MM.1S (cell line): ENCODE data around the gene TJAP1.
A peak's percentile ranks its signal among the peaks of the same experiment; 100 is the strongest.

Experiments used
- DNase-seq: peaks from one replicate; pipeline ENCODE4 v3.0.0-alpha.2; 2015
- H2AFZ ChIP-seq: fragments of 300-600 bp; sonication (generic); 2 replicates; pipeline ENCODE4 v1.6.0; 2016; ENCODE audit warnings: antibody characterized with exemption, low read length
- H3F3A ChIP-seq: fragments of 300-600 bp; sonication (generic); 2 replicates; pipeline ENCODE4 v1.6.1; 2016; ENCODE audit warnings: mild to moderate bottlenecking, antibody characterized with exemption, low read length, moderate library complexity, mixed read lengths; ENCODE audit not compliant: insufficient read depth
- H3K27ac ChIP-seq: fragments of 300-600 bp; sonication (generic); 2 replicates; pipeline ENCODE4 v1.5.1; 2016; ENCODE audit warnings: mild to moderate bottlenecking, low read length
- H3K27me3 ChIP-seq: fragments of 300-600 bp; sonication (generic); replicated peaks from 2 replicates; pipeline ENCODE4 v1.6.0; 2016; ENCODE audit warnings: low read length; ENCODE audit not compliant: insufficient read depth
- H3K36me3 ChIP-seq: fragments of 300-600 bp; sonication (generic); replicated peaks from 2 replicates; pipeline ENCODE4 v1.6.1; 2016; ENCODE audit warnings: mild to moderate bottlenecking, low read length, mixed read lengths; ENCODE audit not compliant: insufficient read depth
- H3K4me1 ChIP-seq: fragments of 300-600 bp; sonication (generic); 2 replicates; pipeline ENCODE4 v1.6.1; 2016; ENCODE audit warnings: low read length, mixed read lengths
- H3K4me2 ChIP-seq: fragments of 300-600 bp; sonication (generic); 2 replicates; pipeline ENCODE4 v1.6.0; 2016; ENCODE audit warnings: low read depth, low read length
- H3K4me3 ChIP-seq: fragments of 300-600 bp; sonication (generic); 2 replicates; pipeline ENCODE4 v1.5.1; 2016; ENCODE audit warnings: low read length, mixed read lengths
- H3K79me2 ChIP-seq: fragments of 300-600 bp; sonication (generic); 2 replicates; pipeline ENCODE4 v1.6.1; 2016; ENCODE audit warnings: mixed run types, low read length, mixed read lengths
- H3K9ac ChIP-seq: fragments of 300-600 bp; sonication (generic); 2 replicates; pipeline ENCODE4 v1.6.1; 2016; ENCODE audit warnings: low read length, mixed read lengths
- H3K9me2 ChIP-seq: fragments of 300-600 bp; sonication (generic); replicated peaks from 2 replicates; pipeline ENCODE4 v1.6.1; 2016; ENCODE audit warnings: mild to moderate bottlenecking, low read length, mixed read lengths; ENCODE audit not compliant: insufficient read depth
- H3K9me3 ChIP-seq: fragments of 300-600 bp; sonication (generic); replicated peaks from 2 replicates; pipeline ENCODE4 v1.6.1; 2016; ENCODE audit warnings: mild to moderate bottlenecking, low read length, mixed read lengths; ENCODE audit not compliant: insufficient read depth
- H4K20me1 ChIP-seq: fragments of 300-600 bp; sonication (generic); 2 replicates; pipeline ENCODE4 v1.6.1; 2016; ENCODE audit warnings: mild to moderate bottlenecking, low read length, moderate library complexity, mixed read lengths; ENCODE audit not compliant: insufficient read depth
- EZH2 ChIP-seq: fragments of 300-600 bp; sonication (generic); optimal IDR thresholded peaks from 2 replicates; pipeline ENCODE3; 2017; ENCODE audit warnings: low read depth, mild to moderate bottlenecking, antibody characterized with exemption, low read length, mixed read lengths
- EZH2phosphoT487 ChIP-seq: fragments of 300-600 bp; sonication (generic); IDR thresholded peaks from 2 replicates; pipeline ENCODE4 v1.6.1; 2018; ENCODE audit warnings: antibody characterized with exemption, low read length
- TF ChIP-seq, protein P1 (sequence below): fragments of 300-600 bp; sonication (generic); IDR thresholded peaks from 2 replicates; pipeline ENCODE4 v1.5.1; 2016; ENCODE audit warnings: antibody characterized with exemption, low read length, mixed read lengths

Gene TJAP1

DNA sequence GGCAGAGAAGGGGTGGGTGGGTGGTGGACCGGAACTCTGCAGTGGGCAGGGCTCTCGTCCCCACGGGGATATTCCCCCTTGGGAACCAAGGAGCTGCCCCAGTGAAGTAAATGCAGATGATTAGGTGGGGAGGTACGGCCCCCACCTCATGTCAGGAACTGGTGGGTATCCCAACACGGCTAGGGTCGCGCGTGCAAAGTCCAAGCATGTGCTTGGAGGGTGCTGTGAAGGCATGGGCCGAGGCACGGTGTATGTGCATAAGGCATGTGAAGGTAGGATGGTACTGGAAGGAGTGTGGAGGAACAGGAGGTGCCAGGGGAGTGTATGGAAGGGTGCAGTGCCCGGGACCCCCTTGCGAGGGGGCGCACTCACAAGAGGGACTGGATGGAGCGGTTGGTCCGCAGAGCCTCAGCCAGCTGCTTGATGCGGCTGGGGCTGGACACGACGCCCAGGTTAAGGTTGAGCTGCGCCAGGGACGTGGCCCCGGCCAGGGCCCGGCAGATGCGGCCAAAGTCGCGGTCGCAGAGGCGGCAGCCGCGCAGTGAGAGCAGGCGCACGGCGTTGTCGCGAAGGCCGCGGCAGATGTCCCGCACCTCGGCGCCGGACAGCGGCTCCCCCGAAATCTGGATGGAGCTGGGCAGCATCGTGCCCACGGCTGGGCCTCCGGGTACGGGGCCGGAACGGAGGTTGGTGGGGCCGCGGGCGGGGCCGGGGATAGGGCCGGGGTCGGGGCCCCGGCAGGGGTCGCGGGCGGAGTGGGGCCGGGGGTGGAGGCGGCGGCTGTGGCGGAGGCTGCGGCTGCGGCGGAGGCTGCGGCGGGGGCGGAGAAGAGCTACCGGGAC lies 32.0 kb downstream of the TJAP1 start:
- Histone ChIP-seq H3K79me2 (peaks cover 2% of the 10 kb centered on the region), H3K27me3 (peaks cover 6% of the 10 kb centered on the region; the same call in 1 of the 2 replicates), H2AFZ (no peak overlapping the region), H3K4me1 (no peaks in the 10 kb centered on the region; the same call in 1 of the 2 replicates), H3K4me2 (peak overlapping the region; percentile 85), H4K20me1 (no peaks in the 10 kb centered on the region), H3K9me2 (no peaks in the 10 kb centered on the region), H3K4me3 (peak overlapping the region; percentile 42; the same call in 1 of the 2 replicates), H3F3A (peaks cover 6% of the 10 kb centered on the region), H3K9ac (no peak overlapping the region), H3K27ac (no peak overlapping the region), H3K36me3 (no peaks in the 10 kb centered on the region), H3K9me3 (no peaks in the 10 kb centered on the region)
- DNase-seq = no peak
- TF ChIP-seq EZH2 (no peak), EZH2phosphoT487 (no peak)
- TF ChIP-seq, protein P1, sequence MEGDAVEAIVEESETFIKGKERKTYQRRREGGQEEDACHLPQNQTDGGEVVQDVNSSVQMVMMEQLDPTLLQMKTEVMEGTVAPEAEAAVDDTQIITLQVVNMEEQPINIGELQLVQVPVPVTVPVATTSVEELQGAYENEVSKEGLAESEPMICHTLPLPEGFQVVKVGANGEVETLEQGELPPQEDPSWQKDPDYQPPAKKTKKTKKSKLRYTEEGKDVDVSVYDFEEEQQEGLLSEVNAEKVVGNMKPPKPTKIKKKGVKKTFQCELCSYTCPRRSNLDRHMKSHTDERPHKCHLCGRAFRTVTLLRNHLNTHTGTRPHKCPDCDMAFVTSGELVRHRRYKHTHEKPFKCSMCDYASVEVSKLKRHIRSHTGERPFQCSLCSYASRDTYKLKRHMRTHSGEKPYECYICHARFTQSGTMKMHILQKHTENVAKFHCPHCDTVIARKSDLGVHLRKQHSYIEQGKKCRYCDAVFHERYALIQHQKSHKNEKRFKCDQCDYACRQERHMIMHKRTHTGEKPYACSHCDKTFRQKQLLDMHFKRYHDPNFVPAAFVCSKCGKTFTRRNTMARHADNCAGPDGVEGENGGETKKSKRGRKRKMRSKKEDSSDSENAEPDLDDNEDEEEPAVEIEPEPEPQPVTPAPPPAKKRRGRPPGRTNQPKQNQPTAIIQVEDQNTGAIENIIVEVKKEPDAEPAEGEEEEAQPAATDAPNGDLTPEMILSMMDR = no peak

DNA sequence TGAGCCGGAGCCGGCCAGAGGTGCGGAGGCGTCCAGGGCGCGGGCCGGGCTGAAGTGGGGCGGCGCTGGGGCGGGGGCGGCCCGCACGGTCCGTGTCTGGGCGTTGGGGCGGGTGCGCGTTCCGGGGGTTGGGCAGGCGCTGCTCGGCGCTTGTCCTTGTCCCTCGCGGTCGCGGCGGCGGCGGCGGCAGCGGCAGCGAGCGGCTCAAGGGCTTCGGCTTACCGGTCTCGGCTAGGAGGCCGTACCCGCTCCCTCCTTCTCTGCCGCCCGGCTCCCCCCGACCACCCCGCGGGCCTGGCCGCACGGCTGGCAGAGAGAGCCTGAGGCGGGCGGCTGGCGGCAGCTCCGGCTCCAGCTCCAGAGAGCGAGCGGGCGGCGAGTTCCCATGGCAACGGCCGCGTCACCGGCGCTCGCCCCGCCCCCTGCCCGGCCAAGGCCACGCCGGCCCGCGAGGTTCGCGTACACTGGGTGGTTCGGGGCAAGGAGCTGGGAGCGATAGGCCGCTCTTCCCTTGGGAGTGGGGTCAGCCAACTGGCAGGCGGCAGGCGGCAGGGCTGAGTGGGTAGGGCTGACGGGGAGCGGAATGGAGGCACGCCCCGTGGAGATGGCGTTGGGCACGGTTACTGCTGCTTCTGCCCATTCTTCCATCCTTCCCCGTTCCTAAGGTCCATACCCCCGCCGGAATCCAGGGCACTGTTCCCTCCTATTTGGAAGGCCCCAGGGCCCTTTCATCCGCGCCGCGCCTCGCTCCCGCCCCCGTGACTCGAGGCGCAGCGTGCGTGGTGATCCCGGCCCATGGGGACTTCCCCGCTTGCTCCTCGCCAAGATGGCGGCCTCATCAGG lies 32.8 kb downstream of the TJAP1 start, which contains the start of gene LRRC73:
Gene LRRC73, minus strand, starts transcription at position 363 of the 843 bp plus-strand sequence. CDS start 561 bp downstream, outside the sequence.
- Histone ChIP-seq H3K4me2 (peak within 1 kb of the TSS; percentile 85), H3K27ac (no peak within 1 kb of the TSS), H3K4me3 (peak within 1 kb of the TSS; percentile 66), H3K9ac (peak within 1 kb of the TSS; percentile 40; the same call in 1 of the 2 replicates), H3K27me3 (peaks cover 6% of the 10 kb centered on the region; the same call in 1 of the 2 replicates), H2AFZ (0 out of 2 replicates have a peak within 1 kb of the TSS, but pooled peaks have one; percentile 54), H3F3A (peaks cover 6% of the 10 kb centered on the region), H3K36me3 (no peaks in the 10 kb centered on the region), H3K4me1 (peaks cover under 1% of the 10 kb centered on the region; the same call in 1 of the 2 replicates), H3K9me2 (no peaks in the 10 kb centered on the region), H3K79me2 (peaks cover 9% of the 10 kb centered on the region), H4K20me1 (no peaks in the 10 kb centered on the region), H3K9me3 (no peaks in the 10 kb centered on the region)
- peak; percentile 80 for DNase-seq
- TF ChIP-seq EZH2phosphoT487 (no peak), EZH2 (no peak)
- TF ChIP-seq, protein P1 = no peak

DNA sequence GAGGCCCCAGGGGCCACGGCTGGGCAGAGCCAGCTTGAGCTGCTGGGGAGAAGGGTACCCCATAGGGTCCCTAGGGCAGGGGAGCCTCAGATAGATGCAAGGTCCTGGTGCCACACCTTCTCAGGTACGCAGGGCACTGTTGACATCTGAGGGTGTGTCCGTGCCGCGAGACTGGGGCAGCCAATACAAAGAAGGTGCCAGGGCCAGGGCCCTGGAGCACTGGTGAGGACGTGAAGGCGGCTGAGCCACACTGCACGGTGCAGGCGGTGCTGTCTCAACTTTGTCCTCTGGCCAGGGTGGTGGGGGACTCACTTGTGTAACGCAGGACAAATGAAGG lies 33.4 kb downstream of the TJAP1 start:
- Histone ChIP-seq H4K20me1 (no peaks in the 10 kb centered on the region), H3K4me2 (peak overlapping the region; percentile 85), H3K36me3 (no peaks in the 10 kb centered on the region), H3F3A (peaks cover 6% of the 10 kb centered on the region), H3K9me2 (no peaks in the 10 kb centered on the region), H3K9me3 (no peaks in the 10 kb centered on the region), H3K27me3 (peaks cover 6% of the 10 kb centered on the region; the same call in 1 of the 2 replicates), H3K4me1 (peaks cover 7% of the 10 kb centered on the region; the same call in 1 of the 2 replicates), H3K79me2 (peaks cover 15% of the 10 kb centered on the region), H2AFZ (no peak overlapping the region), H3K27ac (no peak overlapping the region), H3K9ac (no peak overlapping the region), H3K4me3 (peak overlapping the region; percentile 66; the same call in 1 of the 2 replicates)
- no peak for DNase-seq
- TF ChIP-seq EZH2 = no peak
- TF ChIP-seq EZH2phosphoT487 = no peak
- TF ChIP-seq, protein P1 = no peak
